Measurements from ENCODE around the gene PRAMEF13.
"Not testable (repeated sequence)": the region's sequence is repeated elsewhere in the genome, so short reads cannot be mapped to it uniquely, and the experiment has no call there.

PRAMEF13 gene, protein sequence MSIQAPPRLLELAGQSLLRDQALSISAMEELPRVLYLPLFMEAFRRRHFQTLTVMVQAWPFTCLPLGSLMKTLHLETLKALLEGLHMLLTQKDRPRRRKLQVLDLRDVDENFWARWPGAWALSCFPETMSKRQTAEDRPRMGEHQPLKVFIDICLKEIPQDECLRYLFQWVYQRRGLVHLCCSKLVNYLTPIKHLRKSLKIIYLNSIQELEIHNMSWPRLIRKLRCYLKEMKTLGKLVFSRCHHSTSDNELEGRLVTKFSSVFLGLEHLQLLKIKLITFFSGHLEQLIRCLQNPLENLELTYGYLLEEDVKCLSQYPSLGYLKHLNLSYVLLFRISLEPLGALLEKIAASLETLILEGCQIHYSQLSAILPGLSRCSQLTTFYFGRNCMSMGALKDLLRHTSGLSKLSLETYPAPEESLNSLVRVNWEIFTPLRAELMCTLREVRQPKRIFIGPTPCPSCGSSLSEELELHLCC

DNA sequence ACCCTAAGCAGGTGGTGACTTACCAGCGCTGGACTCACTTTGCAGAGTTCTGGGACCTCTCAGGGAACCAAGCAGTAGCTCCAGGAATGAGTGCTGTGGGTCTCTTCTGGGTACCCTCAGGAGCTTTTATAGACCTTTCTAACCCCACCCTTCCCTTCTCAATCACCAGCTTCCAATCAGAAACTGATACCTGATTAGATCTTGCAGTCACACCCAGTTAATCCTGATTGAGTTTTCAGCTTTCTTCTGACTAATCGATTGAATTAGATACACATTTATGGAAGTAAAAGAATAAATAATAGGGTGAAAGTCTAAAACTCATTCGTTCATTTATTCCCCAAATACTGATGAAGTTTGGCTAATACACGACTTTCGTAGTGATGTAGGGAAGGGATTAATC, at the start of gene PRAMEF13:
Gene PRAMEF13, minus strand, starts transcription at position 101 of the 400 bp plus-strand sequence. CDS start 1,820 bp downstream, outside the sequence.
- DNase-seq (ENCODE audit: low read depth): not testable (repeated sequence)

DNA sequence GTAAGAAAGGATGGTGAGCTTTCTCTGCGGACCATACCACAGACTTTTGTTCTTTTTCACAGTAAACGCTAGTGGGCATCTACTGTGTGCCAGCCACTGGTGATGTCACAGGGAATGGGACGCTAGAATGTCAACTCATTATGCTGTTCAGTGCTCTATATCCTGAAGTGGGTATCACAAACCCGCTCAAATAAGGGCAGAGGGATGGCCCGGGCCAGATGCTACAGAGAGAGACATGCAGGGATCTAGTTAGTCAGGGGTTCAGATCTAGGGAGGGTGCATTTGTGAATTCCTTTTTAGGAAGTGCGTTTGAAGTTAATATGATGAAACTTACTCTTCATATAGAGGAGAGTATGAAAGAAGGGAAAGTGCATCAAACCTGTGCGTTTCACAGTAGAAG, 45.9 kb upstream of the PRAMEF13 start:
- DNase-seq (ENCODE audit: low read depth): not testable (repeated sequence)

DNA sequence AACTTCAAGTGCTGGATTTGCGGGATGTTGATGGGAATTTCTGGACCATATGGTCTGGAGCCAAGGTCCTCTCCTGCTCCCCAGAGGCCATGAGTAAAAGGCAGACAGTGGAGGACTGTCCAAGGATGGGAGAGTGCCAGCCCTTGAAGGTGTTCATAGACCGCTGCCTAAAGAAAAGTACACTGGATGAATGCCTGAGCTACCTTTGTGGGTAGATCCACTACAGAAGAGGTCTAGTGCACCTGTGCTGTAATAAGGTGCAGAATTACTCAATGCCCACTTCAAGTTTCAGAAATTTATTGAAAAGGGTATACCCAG, 45.3 kb upstream of the PRAMEF13 start:
- DNase-seq (ENCODE audit: low read depth): not testable (repeated sequence)

DNA sequence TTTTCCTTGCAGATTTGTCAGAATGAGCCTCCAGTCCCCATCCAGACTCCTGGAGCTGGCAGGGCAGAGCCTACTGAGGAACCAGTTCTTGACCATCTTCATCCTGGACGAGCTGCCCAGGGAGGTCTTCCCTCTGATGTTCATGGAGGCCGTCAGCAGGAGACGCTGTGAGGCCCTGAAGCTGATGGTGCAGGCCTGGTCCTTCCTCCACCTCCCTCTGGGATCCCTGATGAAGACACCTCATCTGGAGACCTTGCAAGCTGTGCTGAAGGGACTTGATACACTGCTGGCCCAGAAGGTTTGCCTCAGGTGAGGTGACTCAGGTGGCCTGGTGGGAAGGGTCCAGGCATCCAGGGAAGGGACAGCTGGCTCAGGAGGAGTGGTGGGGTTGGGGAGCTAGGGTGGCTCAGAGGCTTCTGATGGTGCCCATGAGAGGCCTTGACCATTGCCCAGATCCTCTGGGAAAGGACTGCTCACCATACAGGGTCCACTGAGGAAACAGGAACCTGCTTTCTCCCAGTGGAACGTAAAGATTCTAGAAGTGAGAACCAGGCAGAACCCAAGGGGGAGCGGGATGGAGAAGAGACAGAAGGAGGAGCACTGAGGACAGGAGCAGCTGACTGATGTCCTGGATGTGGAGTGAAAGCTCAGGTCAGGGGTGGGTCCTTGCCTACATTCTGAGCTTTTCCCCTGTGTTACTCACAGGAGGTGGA, 44.8 kb upstream of the PRAMEF13 start:
- not testable (repeated sequence) for DNase-seq (ENCODE audit: low read depth)

DNA sequence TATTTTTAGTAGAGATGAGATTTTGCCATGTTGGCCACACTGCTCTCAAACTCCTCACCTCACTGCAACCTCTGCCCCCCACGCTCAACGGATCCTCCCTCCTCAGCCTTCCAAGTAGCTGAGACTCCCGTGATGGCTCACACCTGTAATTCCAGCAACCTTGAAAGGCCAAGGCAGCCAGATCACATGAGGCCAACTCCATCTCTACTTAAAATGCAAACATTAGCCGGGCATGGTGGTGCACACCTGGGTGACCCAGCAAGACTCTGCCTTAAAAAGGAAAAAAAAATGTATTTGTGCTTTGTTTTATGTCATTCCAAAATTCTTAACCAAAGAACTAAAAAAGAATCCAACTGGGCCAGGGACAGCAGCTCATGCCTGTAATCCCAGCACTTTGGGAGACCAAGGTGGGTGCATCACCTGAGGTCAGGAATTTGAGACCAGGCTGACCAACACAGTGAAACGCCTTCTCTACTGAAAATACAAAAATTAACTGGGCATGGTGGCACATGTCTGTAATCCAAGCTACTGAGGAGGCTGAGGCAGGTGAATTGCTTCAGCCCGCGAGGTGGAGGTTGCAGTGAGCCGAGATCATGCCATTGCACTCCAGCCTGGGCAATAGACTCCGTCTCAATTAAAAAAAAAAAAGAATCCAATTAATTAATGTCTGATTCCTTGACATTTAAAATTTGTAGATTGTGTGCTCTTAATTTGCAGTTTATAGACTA, 42.5 kb upstream of the PRAMEF13 start:
- not testable (repeated sequence) for DNase-seq (ENCODE audit: low read depth)

DNA sequence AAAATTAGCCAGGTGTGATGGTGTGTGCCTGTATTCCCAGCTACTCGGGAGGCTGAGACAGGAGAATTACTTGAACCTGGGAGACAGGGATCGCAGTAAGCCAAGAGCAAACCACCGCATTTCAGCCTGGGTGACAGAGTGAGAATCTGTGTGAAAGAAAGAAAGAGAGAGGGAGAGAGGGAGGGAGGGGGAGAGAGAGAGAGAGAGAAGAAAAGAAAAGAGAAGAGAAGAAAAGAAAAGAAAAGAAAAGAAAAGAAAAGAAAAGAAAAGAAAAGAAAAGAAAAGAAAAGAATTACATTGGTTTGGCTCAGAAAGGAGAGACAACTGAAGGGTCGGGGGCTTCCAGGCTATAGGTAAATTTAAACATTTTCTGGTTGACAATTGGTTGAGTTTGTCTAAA, 38.4 kb upstream of the PRAMEF13 start:
- DNase-seq (ENCODE audit: low read depth): not testable (repeated sequence)

DNA sequence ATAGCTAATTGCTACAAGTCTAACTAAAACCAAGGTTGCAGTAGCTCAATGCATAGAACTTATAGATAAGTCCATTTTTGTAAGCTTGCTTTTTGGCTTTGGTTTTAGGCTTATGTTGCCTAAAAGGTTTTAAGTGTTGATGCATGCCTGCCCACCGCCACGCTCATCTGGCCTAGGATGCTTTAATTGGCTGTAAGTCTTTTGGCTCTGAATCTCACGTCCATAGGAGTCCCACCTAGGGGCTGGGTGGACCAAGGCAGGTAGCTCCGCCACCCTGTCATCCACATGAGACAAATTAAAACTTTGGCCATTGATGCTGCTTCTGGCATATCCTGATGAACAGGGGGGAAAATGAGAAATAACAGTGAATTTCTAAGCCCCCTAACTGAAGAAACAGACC, 36.4 kb upstream of the PRAMEF13 start:
- not testable (repeated sequence) for DNase-seq (ENCODE audit: low read depth)

DNA sequence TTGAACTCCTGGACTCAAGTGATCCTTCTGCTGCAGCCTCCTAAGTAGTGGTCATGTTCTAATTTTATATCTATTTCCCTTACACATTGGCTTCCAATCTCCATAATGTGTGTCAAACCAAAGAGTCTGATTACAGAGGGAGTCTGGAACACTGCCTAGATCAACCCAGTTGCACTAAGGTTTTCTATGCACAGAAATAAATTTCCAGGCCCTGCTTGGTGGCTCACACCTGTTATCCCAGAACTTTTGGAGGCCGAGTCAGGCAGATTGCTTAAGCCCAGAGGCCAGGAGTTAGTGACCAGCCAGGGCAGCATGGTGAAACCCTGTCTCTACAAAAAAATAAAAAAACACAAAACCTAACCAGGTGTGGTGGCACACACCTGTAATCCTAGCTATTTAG, 32.8 kb upstream of the PRAMEF13 start:
- not testable (repeated sequence) for DNase-seq (ENCODE audit: low read depth)

DNA sequence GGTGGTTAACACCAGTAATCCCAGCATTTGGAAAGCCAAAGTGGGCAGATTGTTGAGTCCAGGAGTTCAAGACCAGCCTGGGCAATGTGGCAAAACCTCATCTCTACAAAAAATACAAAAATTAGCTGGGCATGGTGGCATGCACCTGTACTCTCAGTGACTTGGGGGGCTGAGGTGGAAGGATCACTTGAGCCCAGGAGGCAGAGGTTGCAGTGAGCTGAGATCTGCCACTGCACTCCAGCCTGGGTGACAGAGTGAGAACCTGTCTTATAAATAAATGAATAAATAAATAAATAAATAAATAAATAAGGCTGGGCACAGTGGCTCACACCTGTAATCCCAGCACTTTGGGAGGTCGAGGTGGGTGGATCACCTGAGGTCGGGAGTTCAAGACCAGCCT, 30.8 kb upstream of the PRAMEF13 start:
- not testable (repeated sequence) for DNase-seq (ENCODE audit: low read depth)

DNA sequence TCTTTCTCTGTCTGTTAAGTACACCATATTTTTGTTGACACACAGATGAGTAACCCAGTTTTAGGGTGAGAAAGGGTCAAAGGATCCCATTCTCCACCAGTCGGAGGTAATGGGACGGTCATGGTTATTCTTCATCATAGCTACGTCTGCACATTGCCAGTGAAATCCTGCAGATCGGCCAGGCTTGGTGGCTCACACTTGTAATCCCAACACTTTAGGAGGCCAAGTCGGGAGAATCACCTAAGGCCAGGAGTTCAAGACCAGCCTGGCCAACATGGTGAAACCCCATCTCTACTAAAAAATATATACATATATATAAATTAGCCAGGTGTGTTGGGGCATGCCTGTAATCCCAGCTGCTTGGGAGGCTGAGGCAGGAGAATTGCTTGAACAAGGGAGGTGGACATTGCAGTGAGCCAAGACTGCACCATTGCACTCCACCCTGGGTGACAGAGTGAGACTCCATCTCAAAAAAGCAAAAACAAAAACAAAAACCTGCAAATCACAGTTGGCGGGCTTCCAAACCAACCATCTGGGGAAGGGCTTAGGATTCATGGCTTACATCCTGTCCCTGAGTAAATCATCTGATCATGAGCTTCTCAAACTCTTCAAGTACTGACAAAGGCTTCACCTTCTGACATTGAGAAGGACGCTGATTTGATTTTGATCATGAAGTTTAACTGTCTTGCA, 30.0 kb upstream of the PRAMEF13 start:
- DNase-seq (ENCODE audit: low read depth): not testable (repeated sequence)

DNA sequence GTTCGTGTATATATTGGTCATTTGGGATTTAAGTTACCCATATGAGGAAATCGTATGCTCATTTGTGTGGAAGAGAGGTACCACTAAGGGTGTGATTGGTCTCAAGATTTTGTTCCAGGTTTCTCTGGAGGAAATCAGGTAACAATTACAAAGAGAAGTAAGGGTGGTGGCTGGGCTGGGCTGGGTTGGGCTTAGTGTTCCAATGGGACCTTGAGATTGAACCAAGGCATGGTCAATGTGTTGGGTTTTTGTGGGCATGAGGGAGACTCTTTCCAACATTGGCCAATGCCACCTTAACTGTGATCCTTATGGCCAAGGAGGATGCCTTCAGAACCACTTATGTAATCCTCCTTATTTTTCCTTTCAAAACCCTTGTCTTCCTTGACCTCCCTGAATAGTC, 29.4 kb upstream of the PRAMEF13 start:
- DNase-seq (ENCODE audit: low read depth): not testable (repeated sequence)

DNA sequence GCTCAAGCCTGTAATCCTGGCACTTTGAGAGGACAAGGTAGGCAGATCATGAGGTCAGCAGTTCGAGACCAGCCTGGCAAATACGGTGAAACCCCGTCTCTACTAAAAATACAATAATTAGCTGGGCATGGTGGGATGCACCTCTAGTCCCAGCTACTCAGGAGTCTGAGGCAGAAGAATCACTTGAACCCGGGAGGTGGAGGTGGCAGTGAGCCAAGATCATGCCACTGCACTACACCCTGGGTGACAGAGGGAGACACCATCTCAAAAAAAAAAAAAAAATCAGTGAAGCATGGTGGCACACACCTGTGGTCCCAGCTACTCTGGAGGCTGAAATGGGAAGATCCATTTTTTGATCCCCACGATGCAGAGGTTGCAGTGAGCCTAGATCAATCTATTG, 28.9 kb upstream of the PRAMEF13 start:
- not testable (repeated sequence) for DNase-seq (ENCODE audit: low read depth)

DNA sequence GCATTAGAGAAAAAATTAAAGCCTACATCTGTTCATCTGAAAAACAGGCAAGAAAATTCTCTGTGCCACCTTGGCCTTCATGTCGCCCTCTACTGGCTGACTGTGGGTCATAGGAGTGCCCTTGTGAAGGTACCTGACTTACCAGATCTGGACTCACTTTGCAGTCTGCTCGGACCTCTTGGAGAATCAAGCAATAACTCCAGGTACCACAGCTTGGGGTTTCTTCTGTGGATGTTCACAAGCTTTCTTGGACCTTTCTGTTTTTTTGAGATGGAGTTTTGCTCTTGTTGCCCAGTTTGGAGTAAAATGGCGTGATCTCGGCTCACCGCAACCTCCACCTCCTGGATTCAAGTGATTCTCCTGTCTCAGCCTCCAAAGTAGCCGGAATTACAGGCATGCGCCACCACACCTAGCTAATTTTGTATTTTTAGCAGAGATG, 27.2 kb upstream of the PRAMEF13 start:
- no peak for DNase-seq (ENCODE audit: low read depth)

DNA sequence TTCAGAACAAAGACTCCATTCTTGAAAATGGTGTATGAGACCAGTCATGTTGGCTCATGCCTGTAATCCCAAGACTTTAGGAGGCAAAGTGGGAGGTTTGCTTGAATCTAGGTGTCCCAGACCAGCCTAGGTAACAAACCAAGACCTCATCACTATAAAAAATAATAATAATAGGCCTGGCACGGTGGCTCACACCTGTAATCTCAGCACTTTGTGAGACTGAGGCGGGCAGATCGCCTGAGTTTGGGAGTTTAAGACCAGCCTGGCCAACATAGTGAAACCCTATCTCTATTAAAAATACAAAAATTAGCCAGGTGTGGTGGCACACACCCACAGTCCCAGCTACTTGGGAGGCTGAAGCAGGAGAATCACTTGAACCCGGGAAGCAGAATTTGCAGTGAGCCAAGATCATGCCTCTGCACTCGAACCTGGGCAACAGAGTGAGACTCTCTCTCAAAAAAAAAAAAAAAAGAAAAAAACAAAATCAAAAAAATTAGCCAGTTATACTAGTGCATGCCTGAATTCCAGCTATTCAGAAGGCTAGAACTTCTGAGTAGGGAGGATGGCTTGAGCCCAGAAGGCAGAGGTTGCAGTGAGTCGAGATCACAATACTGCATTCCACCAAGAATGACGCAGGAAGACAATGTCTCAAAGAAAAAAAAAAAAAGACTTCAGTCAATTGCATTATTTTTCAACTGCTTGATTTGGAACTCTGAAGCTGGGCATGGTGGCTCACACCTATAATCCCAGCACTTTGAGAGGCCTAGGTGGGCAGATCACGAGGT, 26.3 kb upstream of the PRAMEF13 start:
- not testable (repeated sequence) for DNase-seq (ENCODE audit: low read depth)

DNA sequence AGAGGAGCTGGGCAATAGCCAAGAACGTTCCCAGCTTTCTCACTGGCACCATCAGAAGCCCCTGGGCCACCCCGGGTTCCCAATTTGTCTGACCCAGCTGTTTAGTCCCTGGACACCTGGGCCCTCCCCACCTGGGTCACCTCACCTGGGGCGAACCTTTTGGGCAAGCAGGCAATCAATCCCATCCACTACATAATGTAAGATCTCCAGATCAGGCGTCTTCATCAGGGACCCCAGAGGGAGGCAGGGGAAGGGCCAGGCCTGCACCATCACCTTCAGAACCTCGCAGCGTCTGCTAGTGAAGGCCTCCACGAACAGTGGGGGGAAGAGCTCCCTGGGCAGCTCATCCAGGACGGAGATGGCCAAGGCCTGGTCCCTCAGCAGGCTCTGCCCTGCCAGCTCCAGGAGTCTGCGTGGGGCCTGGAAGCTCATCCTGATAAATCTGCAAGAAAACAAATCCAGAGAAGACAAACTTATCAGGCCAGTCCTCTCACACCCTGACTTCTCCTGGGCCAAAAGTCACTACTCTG, 24.5 kb upstream of the PRAMEF13 start, which contains the start of gene PRAMEF18:
Gene PRAMEF18, minus strand, starts transcription at position 480 of the 530 bp plus-strand sequence. Its CDS starts 48 bp downstream, at position 432.
- not testable (repeated sequence) for DNase-seq (ENCODE audit: low read depth)

DNA sequence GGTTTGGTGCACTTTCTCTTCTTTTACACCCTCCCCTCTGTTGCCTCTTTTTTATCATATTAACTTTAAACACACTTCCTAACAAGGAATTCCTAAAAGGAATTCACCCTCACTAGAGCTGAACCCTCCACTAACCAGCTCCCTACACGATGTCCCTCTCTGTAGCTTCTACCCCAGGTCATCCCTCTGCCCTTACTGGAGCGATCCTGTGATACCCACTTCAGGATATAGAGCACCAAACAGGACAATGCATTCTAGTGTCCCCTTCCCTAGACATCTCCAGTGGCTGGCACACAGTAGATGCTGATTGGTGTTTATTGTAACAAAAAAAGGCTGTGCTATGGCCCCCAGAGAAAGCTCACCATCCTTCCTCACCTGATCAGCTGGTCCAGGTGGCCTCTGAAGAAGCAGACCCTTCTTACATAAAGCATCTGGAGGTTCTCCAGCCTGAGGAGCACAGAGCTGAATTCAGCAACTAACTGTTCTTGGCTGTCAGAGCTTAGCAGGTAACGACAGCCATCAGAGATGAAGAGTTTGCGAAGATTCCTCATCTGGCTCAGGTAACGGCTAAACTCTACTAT, 23.4 kb upstream of the PRAMEF13 start:
- DNase-seq (ENCODE audit: low read depth): no peak

DNA sequence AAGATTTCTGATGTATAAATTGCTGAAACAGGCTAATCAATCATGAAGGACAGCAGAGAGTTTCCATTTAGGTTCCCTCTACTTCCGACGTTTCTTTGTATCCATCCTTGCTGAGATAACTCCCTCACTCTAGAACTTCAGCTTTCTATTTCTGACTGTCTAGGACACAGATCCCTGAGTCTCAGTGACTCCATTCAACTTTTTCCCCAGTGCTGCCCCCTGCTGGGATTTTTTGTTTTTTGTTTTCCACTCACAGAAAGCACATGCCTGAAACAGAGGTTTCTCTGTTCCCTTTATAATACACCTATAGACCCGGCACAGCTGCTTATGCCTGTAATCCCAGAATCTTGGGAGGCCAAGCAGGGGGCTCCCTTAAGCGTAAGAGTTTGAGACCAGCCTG, 21.6 kb upstream of the PRAMEF13 start:
- not testable (repeated sequence) for DNase-seq (ENCODE audit: low read depth)

DNA sequence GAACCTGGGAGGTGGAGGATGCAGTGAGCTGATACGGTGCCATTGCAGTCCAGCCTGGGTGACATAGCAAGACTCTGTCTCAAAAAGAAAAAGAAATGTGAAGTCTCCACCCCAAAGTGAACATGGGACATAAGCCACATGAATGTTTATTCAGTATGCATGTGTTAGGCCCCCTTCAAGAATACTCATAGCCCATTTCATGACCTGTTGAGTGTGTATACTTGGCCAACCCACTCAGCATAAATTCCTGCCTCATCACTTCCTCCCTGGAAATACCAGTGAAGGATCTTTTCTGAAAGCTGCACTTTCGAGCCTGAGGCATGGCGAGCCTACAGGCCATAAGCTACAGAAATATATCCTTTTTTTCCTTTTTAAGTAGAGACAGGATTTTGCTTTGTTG, 18.0 kb upstream of the PRAMEF13 start:
- DNase-seq (ENCODE audit: low read depth): not testable (repeated sequence)

DNA sequence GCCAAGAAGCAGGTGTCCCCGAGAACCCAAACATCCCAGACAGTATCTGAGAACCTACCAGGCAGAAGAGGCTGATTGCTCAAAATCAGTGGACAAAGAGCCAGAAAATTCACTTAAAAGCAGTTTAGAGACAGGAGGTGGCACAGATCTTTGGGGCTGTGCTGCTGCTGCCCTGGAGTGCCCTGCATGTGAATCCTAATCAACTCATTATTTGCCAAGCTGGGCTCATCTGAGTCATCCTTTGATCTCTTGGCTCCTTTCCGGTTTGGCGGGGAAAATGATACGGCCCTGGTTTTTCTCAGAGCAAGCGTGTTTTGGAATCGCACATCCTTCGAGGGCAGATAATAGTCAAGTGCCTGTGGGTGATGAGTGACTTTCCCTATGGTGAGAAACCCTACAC, 15.4 kb upstream of the PRAMEF13 start:
- not testable (repeated sequence) for DNase-seq (ENCODE audit: low read depth)

DNA sequence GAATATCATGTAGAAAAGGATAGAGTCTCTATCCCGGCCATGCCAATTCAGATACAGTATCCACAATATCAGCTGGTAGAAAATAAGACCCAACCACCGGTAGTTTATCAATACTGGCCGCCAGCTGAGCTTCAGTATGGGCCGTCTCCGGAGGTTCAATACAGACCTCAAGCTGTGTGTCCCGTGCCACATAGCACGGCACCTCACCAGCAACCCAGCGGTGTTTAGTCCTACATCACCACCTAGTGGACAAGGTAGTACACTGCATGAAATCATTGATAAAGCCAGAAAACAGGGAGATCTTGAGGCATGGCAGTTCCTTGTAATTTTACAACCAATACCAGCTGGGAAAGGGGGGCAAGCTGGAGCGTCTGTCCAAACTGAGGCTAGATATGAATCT, 7.5 kb upstream of the PRAMEF13 start:
- not testable (repeated sequence) for DNase-seq (ENCODE audit: low read depth)
